ENCODE results near the gene GALNT12.

DNA sequence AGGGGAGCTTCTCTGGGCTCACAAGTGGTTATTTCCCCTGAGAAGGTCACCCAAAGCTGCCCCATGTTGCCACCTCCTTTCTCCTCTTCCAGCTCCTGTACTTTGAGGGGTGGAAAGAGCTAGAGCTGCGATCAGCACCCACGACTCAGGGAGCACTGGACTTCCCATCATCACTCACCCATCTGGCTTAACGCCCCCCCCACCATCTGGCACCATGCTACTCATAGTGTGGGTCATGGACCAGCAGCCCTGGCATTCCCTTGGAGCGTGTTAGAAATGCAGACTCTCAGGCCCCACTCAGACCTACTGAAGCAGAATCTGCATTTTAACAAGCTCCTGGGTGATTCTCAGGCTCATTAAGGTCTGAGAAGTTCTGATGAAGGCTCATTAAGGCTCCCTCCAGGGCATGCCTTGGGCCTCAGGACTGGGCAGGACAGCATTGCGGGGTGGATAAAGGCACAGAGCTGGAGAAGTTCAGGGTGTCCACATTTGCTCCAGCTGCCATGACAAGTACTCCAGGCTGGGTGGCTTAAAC lies 67.3 kb downstream of the GALNT12 start:
- TF ChIP-seq, protein P1, sequence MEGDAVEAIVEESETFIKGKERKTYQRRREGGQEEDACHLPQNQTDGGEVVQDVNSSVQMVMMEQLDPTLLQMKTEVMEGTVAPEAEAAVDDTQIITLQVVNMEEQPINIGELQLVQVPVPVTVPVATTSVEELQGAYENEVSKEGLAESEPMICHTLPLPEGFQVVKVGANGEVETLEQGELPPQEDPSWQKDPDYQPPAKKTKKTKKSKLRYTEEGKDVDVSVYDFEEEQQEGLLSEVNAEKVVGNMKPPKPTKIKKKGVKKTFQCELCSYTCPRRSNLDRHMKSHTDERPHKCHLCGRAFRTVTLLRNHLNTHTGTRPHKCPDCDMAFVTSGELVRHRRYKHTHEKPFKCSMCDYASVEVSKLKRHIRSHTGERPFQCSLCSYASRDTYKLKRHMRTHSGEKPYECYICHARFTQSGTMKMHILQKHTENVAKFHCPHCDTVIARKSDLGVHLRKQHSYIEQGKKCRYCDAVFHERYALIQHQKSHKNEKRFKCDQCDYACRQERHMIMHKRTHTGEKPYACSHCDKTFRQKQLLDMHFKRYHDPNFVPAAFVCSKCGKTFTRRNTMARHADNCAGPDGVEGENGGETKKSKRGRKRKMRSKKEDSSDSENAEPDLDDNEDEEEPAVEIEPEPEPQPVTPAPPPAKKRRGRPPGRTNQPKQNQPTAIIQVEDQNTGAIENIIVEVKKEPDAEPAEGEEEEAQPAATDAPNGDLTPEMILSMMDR (IDR thresholded peaks at IDR 0.05), result no peak
- TF ChIP-seq POLR2AphosphoS5 (IDR thresholded peaks at IDR 0.05) (no peak), POLR2A (IDR thresholded peaks at IDR 0.05) (no peak)

Data from prostate gland (tissue), 2 donors.